Occipital lobe (tissue), 2 donors: ENCODE results near the gene BORCS8. TPM values are rescaled to one million over a fixed set of nuclear protein-coding genes. Genes with fewer than 3 reads are reported as not detected.

Source experiments
- DNase-seq: peaks from one replicate; lab custom pipeline; 2025; lab: John Stamatoyannopoulos, UW
- total RNA-seq: library from RNA; depleted of rRNA; stranded (reverse); fragments of >200 nt; gene quantifications from one replicate; pipeline ENCODE4 v1.2.3, GENCODE V29; 2014

The BORCS8 gene
- total RNA-seq, 1 donor from 2014 or later, result 14.5 TPM

DNA sequence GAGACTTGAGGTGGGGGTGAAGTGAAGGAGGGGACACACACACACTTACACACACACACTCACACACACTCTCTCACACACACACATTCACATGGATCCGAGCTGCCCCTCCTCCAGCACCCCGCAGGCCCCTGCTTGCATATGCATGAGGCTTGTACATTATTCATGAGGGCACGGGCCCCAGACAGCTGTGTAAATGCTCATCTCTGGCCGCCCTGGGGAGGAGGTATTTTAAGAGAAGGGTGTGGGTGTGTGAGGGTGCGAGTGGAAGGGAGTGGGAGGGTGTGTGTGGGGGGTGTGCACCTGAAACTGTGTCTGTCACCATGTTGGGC, 22.2 kb upstream of the BORCS8 start:
- DNase-seq, result peak; percentile 46

- no peak for DNase-seq
These were observed 21.6 kb upstream of the BORCS8 start for GRCh38 chr19:19213426-19214158.

DNA sequence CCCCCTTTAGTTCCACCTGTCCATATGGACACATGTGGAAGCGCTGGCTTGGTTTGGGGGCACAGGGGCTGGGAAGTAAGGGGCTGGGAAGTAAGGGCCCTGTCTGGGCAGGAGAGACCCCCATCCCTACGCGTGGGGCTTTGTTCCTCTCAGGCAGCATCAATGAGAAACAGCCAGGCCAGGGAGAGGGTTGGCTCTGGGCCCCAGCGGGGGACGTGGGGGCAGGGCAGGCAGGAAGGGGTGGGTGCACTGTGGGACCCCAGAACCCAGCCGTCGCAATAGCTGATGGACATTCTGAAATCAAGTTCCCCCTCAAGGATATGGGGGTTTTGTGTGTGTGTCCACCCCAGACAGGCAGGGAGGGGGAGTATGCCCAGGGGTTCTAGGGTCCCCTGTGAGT, 21.0 kb upstream of the BORCS8 start:
- DNase-seq, result no peak

DNA sequence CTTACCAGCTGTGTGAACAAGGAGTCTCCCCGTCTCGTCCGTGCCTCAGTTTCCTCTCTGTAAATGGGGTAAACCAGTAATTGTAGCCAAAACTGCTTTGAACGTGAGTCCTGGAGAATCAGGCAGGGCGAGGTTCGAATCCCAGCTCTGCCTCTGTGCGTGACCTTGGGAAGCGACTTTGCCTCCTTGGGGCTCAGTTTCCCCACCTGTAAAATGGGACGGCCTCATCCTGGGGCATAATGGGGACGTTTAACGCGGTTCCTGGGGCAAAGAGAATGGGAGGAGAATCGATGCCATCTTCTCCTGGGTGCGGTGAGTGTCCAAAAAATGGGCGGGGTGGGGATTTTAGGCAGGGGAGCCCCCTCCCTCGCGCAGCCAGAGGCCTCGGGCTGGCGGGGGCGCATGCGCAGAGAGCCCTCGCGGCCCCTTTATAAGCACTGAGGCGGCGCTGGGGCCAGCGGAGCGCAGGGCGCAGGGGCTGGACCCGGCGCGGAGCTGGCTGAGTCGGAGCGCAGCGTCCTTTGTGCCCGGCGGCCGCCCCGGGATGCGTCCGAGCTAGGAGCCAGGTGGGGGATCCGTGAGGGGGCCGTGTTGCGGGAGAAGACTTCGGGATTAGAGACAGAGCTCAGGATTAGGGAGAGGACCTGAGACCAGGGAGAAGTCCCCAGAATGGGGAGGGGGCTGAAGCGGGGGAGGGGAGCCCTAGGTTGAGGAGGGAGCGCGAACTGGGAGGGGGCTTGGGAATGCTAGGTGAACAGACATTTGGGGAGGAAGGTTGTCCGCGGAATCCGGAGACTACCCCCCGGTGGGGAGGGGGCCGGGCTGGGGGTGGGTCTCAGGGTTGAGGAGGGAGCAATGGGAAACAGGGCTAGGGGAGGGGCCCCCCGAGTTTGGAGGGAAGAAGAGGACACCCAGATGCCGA, 19.8 kb upstream of the BORCS8 start, which contains the start of gene NCAN:
NCAN (plus strand) TSS at position 460 of the 922 bp plus-strand sequence. CDS start 4,996 bp downstream, outside the sequence.
- DNase-seq, result no peak

DNA sequence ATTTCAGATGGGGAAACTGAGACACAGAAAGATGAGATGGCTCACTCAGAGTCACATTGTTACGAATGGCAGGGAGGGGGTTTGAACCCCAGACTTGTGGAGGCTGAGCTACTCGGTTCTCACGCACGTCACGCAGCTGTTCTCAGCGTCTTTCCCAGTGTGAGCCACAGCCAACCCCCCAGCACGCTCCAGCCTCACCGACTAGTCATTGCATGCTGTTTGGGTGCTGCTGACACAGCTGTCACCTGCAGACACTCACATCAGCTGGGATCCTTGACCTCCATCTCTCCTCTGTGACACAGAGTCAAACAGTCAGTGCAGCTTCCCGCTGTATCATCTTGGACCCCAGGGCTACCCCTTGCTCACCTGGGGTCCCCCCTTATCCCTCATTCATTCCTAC, 17.4 kb upstream of the BORCS8 start:
- DNase-seq, result no peak

- DNase-seq, result no peak
These were observed 16.0 kb upstream of the BORCS8 start for GRCh38 chr19:19207637-19208572.

GRCh38 chr19:19206938-19207337, 15.0 kb upstream of the BORCS8 start:
- no peak for DNase-seq

GRCh38 chr19:19205416-19206410, 13.8 kb upstream of the BORCS8 start:
- DNase-seq, result no peak

DNA sequence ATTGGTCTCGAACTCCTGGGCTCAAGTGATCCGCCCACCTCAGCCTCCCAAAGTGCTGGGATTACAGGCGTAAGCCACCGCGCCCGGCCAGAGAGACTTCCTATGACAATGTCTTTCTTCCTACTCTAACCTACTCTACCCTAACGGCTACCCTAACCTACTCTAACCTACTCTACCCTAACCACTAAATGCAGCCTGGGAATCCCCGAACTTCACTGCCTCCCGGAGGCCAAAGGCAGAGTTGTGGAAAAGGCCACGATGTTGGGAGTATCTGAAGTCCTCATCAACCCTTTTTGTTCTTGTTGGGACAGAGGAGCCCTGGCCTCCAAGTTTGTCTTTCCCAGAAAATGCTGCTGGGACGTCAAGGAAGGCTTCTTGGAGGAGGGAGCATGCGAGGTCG, 12.2 kb upstream of the BORCS8 start:
- DNase-seq, result no peak

GRCh38 chr19:19203012-19203856, 11.3 kb upstream of the BORCS8 start, which contains the start of gene NR2C2AP:
Gene NR2C2AP (minus strand): TSS chr19:19203414. CDS start chr19:19203060, 354 bp downstream.
- peak; percentile 82 for DNase-seq

GRCh38 chr19:19202707-19203011, 10.7 kb upstream of the BORCS8 start:
- DNase-seq, result no peak

DNA sequence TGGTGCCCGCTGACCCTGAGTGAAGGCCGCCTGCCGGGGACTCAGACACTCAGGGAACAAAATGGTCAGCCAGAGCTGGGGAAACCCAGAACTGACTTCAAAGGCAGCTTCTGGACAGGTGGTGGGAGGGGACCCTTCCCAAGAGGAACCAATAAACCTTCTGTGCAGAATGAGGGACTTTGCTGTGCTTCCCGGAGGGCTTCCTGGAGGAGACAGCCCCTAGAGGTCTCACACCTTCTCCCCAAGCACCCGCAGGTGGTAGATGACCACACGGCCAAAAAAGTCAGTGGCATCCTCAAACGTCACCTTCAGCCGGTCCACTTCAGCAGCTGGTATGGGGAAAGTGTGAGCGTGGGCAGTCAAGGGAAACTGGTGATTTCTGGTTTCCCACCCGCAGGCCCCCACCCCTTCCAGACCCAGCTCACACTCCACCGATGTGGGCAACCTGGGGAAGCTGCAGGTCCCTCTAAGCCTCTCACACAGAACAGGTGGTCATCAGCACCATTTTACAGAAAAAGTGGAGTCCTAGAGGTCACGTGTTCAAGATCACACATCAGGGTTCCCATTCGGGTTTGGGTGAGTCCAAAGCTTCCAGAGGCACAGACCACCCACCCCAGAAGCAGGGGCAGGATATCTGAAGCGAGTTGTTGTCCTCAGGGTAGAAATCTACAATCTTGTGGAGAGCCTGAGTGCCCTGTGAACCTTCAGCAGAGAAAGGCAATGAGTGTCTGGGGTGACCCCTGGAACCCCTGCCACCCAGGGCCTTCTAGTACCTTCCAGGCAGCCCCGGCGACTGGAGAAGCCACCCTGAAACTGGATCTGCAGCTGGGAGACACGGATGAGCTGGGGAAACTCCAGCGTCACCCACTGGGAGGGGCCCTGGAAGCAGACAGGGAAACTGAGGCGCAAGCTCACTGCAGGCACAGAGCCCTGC, 10.0 kb upstream of the BORCS8 start:
- no peak for DNase-seq

- DNase-seq, result no peak
These were observed 2.0 kb upstream of the BORCS8 start for GRCh38 chr19:19193926-19194325.

GRCh38 chr19:19192910-19193423, 1.0 kb upstream of the BORCS8 start:
- DNase-seq, result no peak

- DNase-seq, result no peak
These were observed 229 bp downstream of the BORCS8 start for GRCh38 chr19:19191768-19192077.

GRCh38 chr19:19186742-19187141, 5.2 kb downstream of the BORCS8 start:
- no peak for DNase-seq

DNA sequence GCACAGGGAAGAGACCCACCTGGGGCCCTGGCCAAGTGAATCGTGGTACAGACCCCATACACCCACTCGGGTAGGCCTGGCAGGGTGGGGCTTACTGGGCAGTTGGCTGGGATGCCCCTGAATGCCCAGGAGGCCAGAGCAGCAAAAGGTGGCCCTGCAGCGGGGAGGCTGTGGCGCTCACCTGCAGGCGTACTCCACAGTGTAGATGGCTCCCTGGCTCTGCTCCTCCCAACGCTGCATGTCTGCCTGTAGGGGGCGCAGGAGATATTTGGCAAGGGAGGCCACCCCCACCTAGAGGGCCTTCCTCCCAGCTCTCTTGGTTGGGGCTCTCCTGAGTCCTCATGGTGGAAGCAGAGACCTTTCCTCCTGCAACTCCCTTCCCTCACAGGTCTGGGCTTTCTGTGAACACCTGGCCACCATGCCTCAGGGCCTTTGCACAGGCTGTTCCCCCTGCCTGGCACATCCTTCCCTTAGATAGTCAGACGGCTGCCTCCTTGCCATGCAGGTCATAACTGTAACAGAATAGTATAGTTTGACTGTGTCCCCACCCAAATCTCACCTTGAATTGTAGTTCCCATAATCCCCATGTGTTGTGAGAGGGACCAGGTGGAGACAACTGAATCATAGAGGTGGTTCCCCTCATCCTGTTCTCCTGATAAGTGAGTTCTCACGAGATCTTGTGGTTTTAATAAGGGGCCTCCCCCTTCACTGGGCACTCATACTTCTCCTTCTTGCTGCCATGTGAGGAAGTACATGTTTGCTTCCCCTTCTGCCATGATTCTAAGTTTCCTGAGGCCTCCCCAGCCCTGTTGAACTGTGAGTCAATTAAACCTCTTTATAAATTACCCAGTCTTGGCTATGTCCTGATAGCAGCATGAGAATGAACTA, 5.9 kb downstream of the BORCS8 start:
- DNase-seq, result no peak
